H1 (cell line): Measurements from ENCODE around the gene PRR35. TPM values are rescaled to one million over a fixed set of nuclear protein-coding genes. Genes with fewer than 3 reads are reported as not detected.

Source experiments
- CTCF ChIA-PET: fragments of 300-600 bp; sonication (Branson Sonifier 250); formaldehyde crosslinking; loops from one replicate; lab custom pipeline; 2021; ENCODE audit not compliant: partially characterized antibody; lab: Charles Lee
- POLR2A ChIA-PET: fragments of 300-600 bp; sonication (Branson Sonifier 250); formaldehyde crosslinking; loops from one replicate; lab custom pipeline; 2021; ENCODE audit warnings: inconsistent platforms; ENCODE audit not compliant: partially characterized antibody; lab: Charles Lee
- DNase-seq, 2 experiments: peaks; one replicate each; pipeline versions ENCODE4 v3.0.0 to v3.0.0-alpha.2; 2010 to 2022; ENCODE audit warnings: low spot score in 2 of 2, low read depth in 1 of 2, mixed read lengths in 1 of 2
- FAIRE-seq: peaks from 2 replicates; lab custom pipeline; 2011; peaks lifted over from hg19 to GRCh38; lab: Jason Lieb, UNC
- H2AFZ ChIP-seq: 2 replicates; pipeline ENCODE4 v1.8.1; 2012; ENCODE audit warnings: low read length, inconsistent platforms
- H2AK5ac ChIP-seq: 2 replicates; pipeline ENCODE4 v1.6.1; 2013; ENCODE audit warnings: low read depth, low read length
- H2BK120ac ChIP-seq: replicated peaks from 2 replicates; pipeline ENCODE3; 2013; ENCODE audit warnings: low read depth, low read length, inconsistent platforms
- H2BK12ac ChIP-seq: 2 replicates; pipeline ENCODE4 v1.6.1; 2013; ENCODE audit warnings: low read depth, low read length
- H2BK15ac ChIP-seq: 2 replicates; pipeline ENCODE4 v1.6.1; 2013; ENCODE audit warnings: low read length
- H2BK20ac ChIP-seq: 2 replicates; pipeline ENCODE4 v1.6.1; 2013; ENCODE audit warnings: low read length
- H2BK5ac ChIP-seq: 2 replicates; pipeline ENCODE4 v1.6.1; 2013; ENCODE audit warnings: low read depth, low read length
- H3K14ac ChIP-seq: 2 replicates; pipeline ENCODE4 v1.6.1; 2013; ENCODE audit warnings: inconsistent platforms; ENCODE audit not compliant: insufficient read length
- H3K18ac ChIP-seq: 2 replicates; pipeline ENCODE4 v1.6.1; 2013; ENCODE audit warnings: low read length; ENCODE audit errors: extremely low read depth
- H3K23ac ChIP-seq: 2 replicates; pipeline ENCODE4 v1.6.1; 2013; ENCODE audit warnings: inconsistent platforms; ENCODE audit not compliant: insufficient read length
- H3K23me2 ChIP-seq: 2 replicates; pipeline ENCODE4 v1.6.1; 2013; ENCODE audit warnings: low read depth, low read length
- H3K27ac ChIP-seq: 2 replicates; pipeline ENCODE4 v1.6.1; 2011; ENCODE audit warnings: low read depth, low read length, inconsistent platforms
- H3K27me3 ChIP-seq, 4 experiments: replicated peaks in 1 of 4; 1 replicate in 1 of 4; 2 replicates in 3 of 4; pipeline versions ENCODE4 v1.6.1 to v1.8.1; 2011 to 2013; ENCODE audit warnings: low read length in 3 of 4, mild to moderate bottlenecking in 3 of 4, inconsistent platforms in 2 of 4, mixed read lengths in 2 of 4, moderate library complexity in 1 of 4; ENCODE audit not compliant: control insufficient read depth in 3 of 4, insufficient read depth in 3 of 4; ENCODE audit errors: extremely low read depth in 1 of 4
- H3K36me3 ChIP-seq, 4 experiments: 2 replicates each; pipeline versions ENCODE4 v1.6.1 to v1.8.1; 2011 to 2013; ENCODE audit warnings: mild to moderate bottlenecking in 4 of 4, low read length in 3 of 4, moderate library complexity in 2 of 4, control low read depth in 1 of 4, inconsistent platforms in 1 of 4; ENCODE audit not compliant: insufficient read depth in 4 of 4, control insufficient read depth in 2 of 4
- H3K4ac ChIP-seq: replicated peaks from 2 replicates; pipeline ENCODE3; 2013; ENCODE audit warnings: low read length, low read depth, mixed read lengths, inconsistent platforms; ENCODE audit not compliant: insufficient read length
- H3K4me1 ChIP-seq, 4 experiments: replicated peaks in 1 of 4; 1 replicate in 1 of 4; 2 replicates in 3 of 4; pipeline versions ENCODE4 v1.6.1 to v1.8.1; 2011 to 2013; ENCODE audit warnings: low read length in 3 of 4, inconsistent platforms in 2 of 4, mixed read lengths in 1 of 4; ENCODE audit not compliant: insufficient read depth in 4 of 4, control insufficient read depth in 3 of 4
- H3K4me2 ChIP-seq, 2 experiments: 2 replicates each; pipeline versions ENCODE4 v1.6.1 to v1.8.1; 2011 to 2013; ENCODE audit warnings: low read depth in 2 of 2, low read length in 2 of 2, control low read depth in 1 of 2, inconsistent platforms in 1 of 2, mild to moderate bottlenecking in 1 of 2; ENCODE audit not compliant: insufficient read depth in 1 of 2
- H3K4me3 ChIP-seq, 4 experiments: fragments of 200-600, 300-600 bp in 1 of 4; sonication (generic), shearing (Covaris generic), sonication (Bioruptor Twin) in 1 of 4; 2 replicates each; pipeline versions ENCODE4 v1.5.1 to v1.8.1; 2011 to 2016; ENCODE audit warnings: low read length in 4 of 4, low read depth in 3 of 4, control low read depth in 2 of 4, inconsistent platforms in 2 of 4, mild to moderate bottlenecking in 2 of 4, mixed read lengths in 1 of 4, moderate library complexity in 1 of 4; ENCODE audit not compliant: insufficient read depth in 2 of 4; ENCODE audit errors: extremely low read depth in 1 of 4
- H3K56ac ChIP-seq: replicated peaks from 2 replicates; pipeline ENCODE3; 2013; ENCODE audit warnings: low read depth, mild to moderate bottlenecking, mixed read lengths, low read length, inconsistent platforms; ENCODE audit not compliant: insufficient read length
- H3K79me1 ChIP-seq: 2 replicates; pipeline ENCODE4 v1.6.1; 2013; ENCODE audit warnings: low read depth, low read length, control low read depth
- H3K79me2 ChIP-seq, 2 experiments: 2 replicates each; pipeline versions ENCODE4 v1.6.1 to v1.8.1; 2012 to 2013; ENCODE audit warnings: low read length in 2 of 2, mild to moderate bottlenecking in 2 of 2, inconsistent platforms in 1 of 2; ENCODE audit not compliant: insufficient read depth in 2 of 2, control insufficient read depth in 1 of 2
- H3K9ac ChIP-seq, 4 experiments: replicated peaks in 1 of 4; 1 replicate in 1 of 4; 2 replicates in 3 of 4; pipeline versions ENCODE4 v1.6.1 to v1.8.1; 2011 to 2013; ENCODE audit warnings: low read depth in 3 of 4, low read length in 3 of 4, control low read depth in 2 of 4, mild to moderate bottlenecking in 2 of 4, moderate library complexity in 2 of 4, inconsistent platforms in 1 of 4; ENCODE audit errors: extremely low read depth in 1 of 4
- H3K9me3 ChIP-seq, 2 experiments: 2 replicates each; pipeline versions ENCODE4 v1.6.1 to v1.8.1; 2012 to 2013; ENCODE audit warnings: mild to moderate bottlenecking in 2 of 2, moderate library complexity in 2 of 2, control low read depth in 1 of 2, inconsistent platforms in 1 of 2, low read depth in 1 of 2, low read length in 1 of 2, mixed read lengths in 1 of 2; ENCODE audit not compliant: insufficient read depth in 2 of 2
- H4K20me1 ChIP-seq, 2 experiments: replicated peaks in 1 of 2; 2 replicates each; pipeline versions ENCODE3 to v1.8.1; 2011 to 2013; ENCODE audit warnings: inconsistent platforms in 2 of 2, low read length in 2 of 2, mild to moderate bottlenecking in 1 of 2; ENCODE audit not compliant: insufficient read depth in 2 of 2, control insufficient read depth in 1 of 2
- H4K5ac ChIP-seq: 2 replicates; pipeline ENCODE4 v1.6.1; 2013; ENCODE audit warnings: low read length, low read depth, mixed read lengths, inconsistent platforms; ENCODE audit not compliant: insufficient read length
- H4K8ac ChIP-seq: 2 replicates; pipeline ENCODE4 v1.8.0; 2013; ENCODE audit warnings: mild to moderate bottlenecking, moderate library complexity, low read length, inconsistent platforms; ENCODE audit not compliant: insufficient read depth; ENCODE audit errors: extremely low read depth
- H4K91ac ChIP-seq: replicated peaks from 2 replicates; pipeline ENCODE3; 2013; ENCODE audit warnings: low read length, mixed read lengths, inconsistent platforms; ENCODE audit not compliant: insufficient read length
- CTCF ChIP-seq, 3 experiments: IDR thresholded peaks; 1 replicate in 2 of 3; 2 replicates in 1 of 3; pipeline versions ENCODE4 v1.5.1 to v1.6.1; 2011; ENCODE audit warnings: low read length in 3 of 3, mild to moderate bottlenecking in 3 of 3, inconsistent platforms in 2 of 3, low read depth in 1 of 3, moderate library complexity in 1 of 3; ENCODE audit not compliant: insufficient read depth in 1 of 3; ENCODE audit errors: control extremely low read depth in 1 of 3
- EZH2 ChIP-seq: fragments of 200-600 bp; sonication (generic); IDR thresholded peaks from 2 replicates; pipeline ENCODE4 v1.7.1; 2012; ENCODE audit warnings: low read depth, mild to moderate bottlenecking, moderate library complexity, low read length, inconsistent platforms; ENCODE audit not compliant: severe bottlenecking
- FOSL1 ChIP-seq: IDR thresholded peaks from 2 replicates; pipeline ENCODE4 v1.6.1; 2011; ENCODE audit warnings: mild to moderate bottlenecking, low read depth, low read length, moderate library complexity; ENCODE audit not compliant: insufficient read depth
- HDAC2 ChIP-seq, 2 experiments: fragments of 300-600 bp in 1 of 2; sonication (generic) in 1 of 2; IDR thresholded peaks; 2 replicates each; pipeline ENCODE4 v1.6.1; 2011 to 2012; ENCODE audit warnings: low read depth in 2 of 2, low read length in 2 of 2, mild to moderate bottlenecking in 2 of 2, moderate library complexity in 2 of 2, borderline replicate concordance in 1 of 2, inconsistent platforms in 1 of 2
- KDM4A ChIP-seq: IDR thresholded peaks from one replicate; pipeline ENCODE4 v1.7.1; 2012; ENCODE audit warnings: low read depth, mild to moderate bottlenecking, moderate library complexity, low read length, inconsistent platforms; ENCODE audit not compliant: severe bottlenecking
- NANOG ChIP-seq: IDR thresholded peaks from 2 replicates; pipeline ENCODE4 v1.6.1; 2011; ENCODE audit warnings: low read length, low read depth, mild to moderate bottlenecking, inconsistent platforms; ENCODE audit not compliant: insufficient read depth, poor library complexity, severe bottlenecking
- RFX5 ChIP-seq: IDR thresholded peaks from 2 replicates; pipeline ENCODE4 v1.6.1; 2011; ENCODE audit warnings: low read depth, low read length, improper control_type of control experiment, borderline replicate concordance
- SAP30 ChIP-seq: fragments of 300-600 bp; sonication (generic); IDR thresholded peaks from 2 replicates; pipeline ENCODE4 v1.7.1; 2012; ENCODE audit warnings: low read length, moderate library complexity, mild to moderate bottlenecking, inconsistent platforms; ENCODE audit not compliant: insufficient read depth, insufficient replicate concordance
- SIRT6 ChIP-seq: IDR thresholded peaks from one replicate; pipeline ENCODE4 v1.7.1; 2012; ENCODE audit warnings: low read length, inconsistent platforms
- TCF12 ChIP-seq: IDR thresholded peaks from 2 replicates; pipeline ENCODE4 v1.6.1; 2011; ENCODE audit warnings: low read depth, mild to moderate bottlenecking, low read length
- WGBS, 2 experiments: shearing (Covaris generic) in 1 of 2; methylation state at CpG; one replicate each; pipeline versions ENCODE4 v1.1.6 to v1.1.7; 2013 to 2015; ENCODE audit warnings: low lambda C conversion rate in 2 of 2, mixed read lengths in 2 of 2, inconsistent platforms in 1 of 2, low coverage in 1 of 2, missing lambda C conversion rate in 1 of 2; ENCODE audit not compliant: insufficient replicate concordance in 2 of 2, insufficient coverage in 1 of 2, insufficient read length in 1 of 2; ENCODE audit errors: extremely low coverage in 1 of 2, missing lambda C conversion rate in 1 of 2; 5-methylcytosine and 5-hydroxymethylcytosine counted together
- polyA plus RNA-seq, 7 experiments: library from polyadenylated mRNA; depleted of rRNA in 3 of 7; stranded (reverse) in 5 of 7; unstranded in 2 of 7; fragments of >200 nt in 5 of 7; fragments of 200-250 nt in 2 of 7; gene quantifications; 1 replicate in 5 of 7; 2 replicates in 1 of 7; 4 replicates in 1 of 7; pipeline versions ENCODE4 v1.2.1 to v1.2.3, GENCODE V29; 2011 to 2013; ENCODE audit warnings: missing spikeins in 2 of 7, mixed read lengths in 2 of 7
- total RNA-seq: library from RNA; stranded (reverse); fragmentation: NEBNext Ultra II Directional; extraction: Animal tissue kit (Norgen Biotek cat#: 25700); gene quantifications from 2 replicates; pipeline ENCODE4 v1.2.1, GENCODE V29; 2021

Gene PRR35
- total and polyA plus RNA-seq, 2 of the 8 experiments (the other 6 are each of a cell fraction or from before 2014, with no cell fraction given) = 0.38 to 0.50 TPM

- POLR2A ChIA-PET = interaction anchor here (1.2 to 1.5 kb wide), 2 partner anchors 20 to 23 kb away, joined by 4 to 5 read pairs; partner anchors contain the start of gene WFIKKN1
- Histone ChIP-seq H2AK5ac (no peak overlapping the region), H2BK5ac (no peak overlapping the region), H2BK12ac (no peak overlapping the region), H3K79me1 (peaks cover 6% of the 10 kb centered on the region), H3K56ac (no peak overlapping the region), H4K8ac (no peak overlapping the region), H3K18ac (no peak overlapping the region), H3K14ac (no peak overlapping the region), H2AFZ (no peak overlapping the region), H2BK120ac (no peak overlapping the region), H4K91ac (no peak overlapping the region), H3K27me3 (no peaks in the 10 kb centered on the region), H3K23me2 (no peaks in the 10 kb centered on the region), H3K9ac (no peak overlapping the region), H3K4ac (no peak overlapping the region), H4K5ac (no peak overlapping the region), H3K4me3 (no peak overlapping the region), H3K9me3 (peaks cover 7 to 9% of the 10 kb centered on the region in 2 experiments; a peak in 3 of 4 replicates), H2BK20ac (no peak overlapping the region), H3K4me1 (no peaks in the 10 kb centered on the region; a peak in 1 of 7 replicates), H3K36me3 (no peaks in the 10 kb centered on the region), H3K4me2 (no peak overlapping the region), H4K20me1 (peaks cover 0 to 9% of the 10 kb centered on the region in 2 experiments), H3K27ac (no peak overlapping the region), H2BK15ac (no peak overlapping the region), H3K23ac (no peak overlapping the region), H3K79me2 (peaks cover 0 to 2% of the 10 kb centered on the region in 2 experiments; a peak in 2 of 4 replicates)
- FAIRE-seq = no peak
- WGBS, 2 experiments = 72% methylated on average over 10 of the region's 10 CpGs; no CpG with 5 or more reads in 1 of the 2 experiments
- no peak for DNase-seq
- CTCF ChIA-PET = interaction anchor here (1.1 to 5.2 kb wide), 3 partner anchors 13 to 216 kb away, joined by 3 to 29 read pairs (median 22); no protein-coding TSS in a partner anchor
- TF ChIP-seq KDM4A = no peak
- TF ChIP-seq SIRT6 = no peak
- no peak for TF ChIP-seq FOSL1
- no peak for TF ChIP-seq EZH2
- TF ChIP-seq SAP30 = no peak
- no peak for TF ChIP-seq HDAC2 (IDR thresholded peaks at IDR 0.05; ENCODE audit: borderline replicate concordance in 1 of 2, low read depth in 2 of 2, low read length in 2 of 2)
- TF ChIP-seq RFX5 = no peak
- no peak for TF ChIP-seq CTCF (IDR thresholded peaks at IDR 0.05; ENCODE audit: control extremely low read depth in 1 of 3, insufficient read depth in 1 of 3, low read depth in 1 of 3, low read length in 3 of 3)
- TF ChIP-seq TCF12 = no peak
- TF ChIP-seq NANOG = no peak
These were observed 47.8 kb downstream of the PRR35 start for GRCh38 chr16:608019-608418.
